ENCODE data around the gene MLLT6. TPM values are rescaled to one million over a fixed set of nuclear protein-coding genes. Genes with fewer than 3 reads are reported as not detected.

MLLT6 gene
- total and polyA plus RNA-seq, 2 of the 13 experiments (the other 11 are each of a cell fraction or from before 2014, with no cell fraction given) = 50.7 to 69.5 TPM

DNA sequence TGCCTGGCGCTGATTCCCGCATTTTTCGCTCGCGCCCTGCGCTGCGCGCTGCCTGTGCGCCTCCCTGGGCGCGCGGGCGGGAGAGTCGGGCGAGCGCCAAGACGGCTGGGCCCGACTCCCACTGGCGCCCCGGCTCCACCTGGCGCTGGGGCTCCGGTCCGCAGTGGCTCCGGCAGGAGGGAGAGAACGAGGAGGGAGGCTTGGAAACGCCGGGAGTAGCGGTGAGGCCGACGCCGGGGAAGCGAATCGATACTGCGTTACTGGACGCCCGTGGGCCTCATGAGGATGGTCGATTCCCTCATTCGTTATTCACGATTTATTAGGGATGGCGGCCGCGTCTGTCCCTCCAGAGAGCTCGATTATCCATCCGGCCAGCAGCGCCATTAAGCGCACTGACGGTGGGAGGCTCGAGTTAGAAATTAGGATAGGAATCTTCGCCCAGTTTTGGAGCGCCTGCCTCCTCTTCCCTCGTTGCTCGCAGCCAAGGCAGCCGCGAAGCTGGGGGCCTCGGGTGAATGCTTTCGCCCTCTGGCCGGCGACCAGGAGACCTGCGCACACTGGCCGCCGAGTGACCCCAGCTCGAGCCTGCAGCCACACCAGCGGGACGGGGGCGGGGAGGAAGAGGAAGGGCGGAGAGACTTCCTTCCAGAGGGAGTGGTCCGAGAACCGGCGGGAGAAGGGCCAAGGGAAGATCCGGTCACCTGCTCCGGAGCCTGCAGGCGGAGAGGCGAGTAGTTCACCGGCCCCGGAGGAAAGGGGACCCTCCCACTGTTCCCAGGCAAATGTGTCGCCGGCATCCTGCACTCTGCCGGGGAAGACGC is 44.4 kb downstream of the MLLT6 start (continued):
- TF ChIP-seq JDP2 (CRISPR knock-in tag; IDR thresholded peaks at IDR 0.05; ENCODE audit: borderline replicate concordance) (peak; percentile 20; the same call in 1 of the 2 replicates), NR2F6 (IDR thresholded peaks at IDR 0.05) (peak; percentile 41; the same call in 1 of the 2 replicates), NR2F6 (CRISPR knock-in tag; IDR thresholded peaks at IDR 0.05) (no peak; the same call in 1 of the 2 replicates), ZNF713 (CRISPR knock-in tag; IDR thresholded peaks at IDR 0.05) (no peak), ZFX (CRISPR knock-in tag; IDR thresholded peaks at IDR 0.05; ENCODE audit: low read depth) (peak; percentile 83), ZNF253 (CRISPR knock-in tag; IDR thresholded peaks at IDR 0.05; ENCODE audit: borderline replicate concordance) (no peak), ZNF850 (CRISPR knock-in tag; conservative IDR thresholded peaks at IDR 0.05) (0 out of 2 replicates have a peak, but pooled peaks have one; percentile 32), ZNF501 (CRISPR knock-in tag; IDR thresholded peaks at IDR 0.05) (peak; percentile 61; the same call in 1 of the 2 replicates), ZNF891 (CRISPR knock-in tag; IDR thresholded peaks at IDR 0.05) (peak; percentile 65), ZMYM3 (CRISPR knock-in tag; IDR thresholded peaks at IDR 0.05) (peak; percentile 21; the same call in 1 of the 2 replicates), ZNF143 (CRISPR knock-in tag; IDR thresholded peaks at IDR 0.05) (peak; percentile 67), MAZ (IDR thresholded peaks at IDR 0.05; ENCODE audit: borderline replicate concordance, low read depth, low read length) (no peak), MAZ (CRISPR knock-in tag; IDR thresholded peaks at IDR 0.05; ENCODE audit: low read depth) (peak; percentile 92), CENPT (CRISPR knock-in tag; IDR thresholded peaks at IDR 0.05; ENCODE audit: low read depth) (peak; percentile 76), ZNF333 (CRISPR knock-in tag; IDR thresholded peaks at IDR 0.05; ENCODE audit: borderline replicate concordance) (no peak; the same call in 1 of the 2 replicates), ELF4 (CRISPR knock-in tag; IDR thresholded peaks at IDR 0.05; ENCODE audit: borderline replicate concordance) (peak; percentile 54; the same call in 1 of the 2 replicates), XBP1 (CRISPR knock-in tag; IDR thresholded peaks at IDR 0.05) (0 out of 2 replicates have a peak, but pooled peaks have one; percentile 45), SP4 (CRISPR knock-in tag; IDR thresholded peaks at IDR 0.05) (peak; percentile 60), GPN1 (CRISPR knock-in tag; IDR thresholded peaks at IDR 0.05; ENCODE audit: borderline replicate concordance) (no peak; the same call in 1 of the 2 replicates), ZNF34 (CRISPR knock-in tag; IDR thresholded peaks at IDR 0.05; ENCODE audit: borderline replicate concordance) (peak; percentile 72; the same call in 1 of the 2 replicates), HOXA5 (CRISPR knock-in tag; IDR thresholded peaks at IDR 0.05) (peak; percentile 81; the same call in 1 of the 2 replicates), SKI (IDR thresholded peaks at IDR 0.05; ENCODE audit: partially characterized antibody) (peak; percentile 36)
- TF ChIP-seq, protein P1, sequence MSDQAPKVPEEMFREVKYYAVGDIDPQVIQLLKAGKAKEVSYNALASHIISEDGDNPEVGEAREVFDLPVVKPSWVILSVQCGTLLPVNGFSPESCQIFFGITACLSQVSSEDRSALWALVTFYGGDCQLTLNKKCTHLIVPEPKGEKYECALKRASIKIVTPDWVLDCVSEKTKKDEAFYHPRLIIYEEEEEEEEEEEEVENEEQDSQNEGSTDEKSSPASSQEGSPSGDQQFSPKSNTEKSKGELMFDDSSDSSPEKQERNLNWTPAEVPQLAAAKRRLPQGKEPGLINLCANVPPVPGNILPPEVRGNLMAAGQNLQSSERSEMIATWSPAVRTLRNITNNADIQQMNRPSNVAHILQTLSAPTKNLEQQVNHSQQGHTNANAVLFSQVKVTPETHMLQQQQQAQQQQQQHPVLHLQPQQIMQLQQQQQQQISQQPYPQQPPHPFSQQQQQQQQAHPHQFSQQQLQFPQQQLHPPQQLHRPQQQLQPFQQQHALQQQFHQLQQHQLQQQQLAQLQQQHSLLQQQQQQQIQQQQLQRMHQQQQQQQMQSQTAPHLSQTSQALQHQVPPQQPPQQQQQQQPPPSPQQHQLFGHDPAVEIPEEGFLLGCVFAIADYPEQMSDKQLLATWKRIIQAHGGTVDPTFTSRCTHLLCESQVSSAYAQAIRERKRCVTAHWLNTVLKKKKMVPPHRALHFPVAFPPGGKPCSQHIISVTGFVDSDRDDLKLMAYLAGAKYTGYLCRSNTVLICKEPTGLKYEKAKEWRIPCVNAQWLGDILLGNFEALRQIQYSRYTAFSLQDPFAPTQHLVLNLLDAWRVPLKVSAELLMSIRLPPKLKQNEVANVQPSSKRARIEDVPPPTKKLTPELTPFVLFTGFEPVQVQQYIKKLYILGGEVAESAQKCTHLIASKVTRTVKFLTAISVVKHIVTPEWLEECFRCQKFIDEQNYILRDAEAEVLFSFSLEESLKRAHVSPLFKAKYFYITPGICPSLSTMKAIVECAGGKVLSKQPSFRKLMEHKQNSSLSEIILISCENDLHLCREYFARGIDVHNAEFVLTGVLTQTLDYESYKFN (CRISPR knock-in tag; conservative IDR thresholded peaks at IDR 0.05) = peak; percentile 67
- TF ChIP-seq, protein P2, sequence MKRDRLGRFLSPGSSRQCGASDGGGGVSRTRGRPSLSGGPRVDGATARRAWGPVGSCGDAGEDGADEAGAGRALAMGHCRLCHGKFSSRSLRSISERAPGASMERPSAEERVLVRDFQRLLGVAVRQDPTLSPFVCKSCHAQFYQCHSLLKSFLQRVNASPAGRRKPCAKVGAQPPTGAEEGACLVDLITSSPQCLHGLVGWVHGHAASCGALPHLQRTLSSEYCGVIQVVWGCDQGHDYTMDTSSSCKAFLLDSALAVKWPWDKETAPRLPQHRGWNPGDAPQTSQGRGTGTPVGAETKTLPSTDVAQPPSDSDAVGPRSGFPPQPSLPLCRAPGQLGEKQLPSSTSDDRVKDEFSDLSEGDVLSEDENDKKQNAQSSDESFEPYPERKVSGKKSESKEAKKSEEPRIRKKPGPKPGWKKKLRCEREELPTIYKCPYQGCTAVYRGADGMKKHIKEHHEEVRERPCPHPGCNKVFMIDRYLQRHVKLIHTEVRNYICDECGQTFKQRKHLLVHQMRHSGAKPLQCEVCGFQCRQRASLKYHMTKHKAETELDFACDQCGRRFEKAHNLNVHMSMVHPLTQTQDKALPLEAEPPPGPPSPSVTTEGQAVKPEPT (CRISPR knock-in tag; IDR thresholded peaks at IDR 0.05; ENCODE audit: low read depth) = no peak
- TF ChIP-seq, protein P3, sequence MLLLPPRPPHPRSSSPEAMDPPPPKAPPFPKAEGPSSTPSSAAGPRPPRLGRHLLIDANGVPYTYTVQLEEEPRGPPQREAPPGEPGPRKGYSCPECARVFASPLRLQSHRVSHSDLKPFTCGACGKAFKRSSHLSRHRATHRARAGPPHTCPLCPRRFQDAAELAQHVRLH (CRISPR knock-in tag; IDR thresholded peaks at IDR 0.05; ENCODE audit: borderline replicate concordance, low read depth) = peak; percentile 48; the same call in 1 of the 2 replicates

Measured in HepG2 (cell line).